ENCODE results near the gene MAP4.

DNA sequence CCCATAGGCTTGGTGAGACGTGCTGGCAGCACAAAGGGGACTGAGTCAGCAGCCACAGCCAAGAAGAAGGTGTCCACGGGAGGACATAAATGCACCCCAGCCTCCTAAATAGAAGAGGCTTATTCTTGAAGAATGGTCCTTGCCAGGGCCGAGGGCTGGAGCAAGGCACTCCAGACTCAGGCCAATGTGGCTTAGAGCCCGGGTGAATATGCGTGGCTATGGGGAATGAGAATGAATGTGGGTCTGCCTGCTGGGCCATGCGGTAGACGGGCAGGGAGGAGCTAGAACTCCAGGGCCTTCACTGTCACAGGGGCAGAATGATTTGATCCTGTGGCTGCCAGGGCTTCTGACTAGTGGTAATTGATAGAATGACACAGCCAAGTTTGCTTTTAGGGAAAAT is 179.2 kb downstream of the MAP4 start:
- TF ChIP-seq EZH2phosphoT487 (IDR thresholded peaks at IDR 0.05; ENCODE audit: insufficient read depth, low read depth): no peak
- no peak for TF ChIP-seq EZH2 (IDR thresholded peaks at IDR 0.05; ENCODE audit: insufficient read depth, poor library complexity, severe bottlenecking)

Data from GM23248 (cell line).